Endothelial cell of umbilical vein (primary cell): Measurements from ENCODE around the gene RAPGEF6.

Source experiments
- CTCF ChIP-seq, 2 donors: IDR thresholded peaks; 1 replicate in 1 of 2; 2 replicates in 1 of 2; pipeline ENCODE4 v1.5.1; 2011; ENCODE audit warnings: low read length in 2 of 2, mild to moderate bottlenecking in 2 of 2, moderate library complexity in 2 of 2, control low read depth in 1 of 2, inconsistent platforms in 1 of 2, low read depth in 1 of 2; ENCODE audit not compliant: insufficient read depth in 1 of 2; ENCODE audit errors: extremely low read depth in 1 of 2
- POLR2A ChIP-seq: IDR thresholded peaks from 2 replicates; pipeline ENCODE4 v1.6.1; 2012; ENCODE audit warnings: low read depth, mild to moderate bottlenecking, control low read depth, low read length

GRCh38 chr5:131462454-131462853 is 172.6 kb downstream of the RAPGEF6 start:
- TF ChIP-seq CTCF (IDR thresholded peaks at IDR 0.05; ENCODE audit: extremely low read depth in 1 of 2, insufficient read depth in 1 of 2, low read depth in 1 of 2, low read length in 2 of 2) (no peak), POLR2A (no peak)
